Skeletal muscle cell (primary cell): ENCODE measurements around the gene ATXN7L3.

Source experiments
- DNase-seq: peaks from one replicate; pipeline ENCODE4 v3.0.0-alpha.2; 2010; ENCODE audit warnings: low read depth
- H3K4me3 ChIP-seq: 2 replicates; pipeline ENCODE4 v1.5.1; 2011; ENCODE audit warnings: low read depth, mild to moderate bottlenecking, control low read depth, low read length, moderate library complexity

Gene ATXN7L3

DNA sequence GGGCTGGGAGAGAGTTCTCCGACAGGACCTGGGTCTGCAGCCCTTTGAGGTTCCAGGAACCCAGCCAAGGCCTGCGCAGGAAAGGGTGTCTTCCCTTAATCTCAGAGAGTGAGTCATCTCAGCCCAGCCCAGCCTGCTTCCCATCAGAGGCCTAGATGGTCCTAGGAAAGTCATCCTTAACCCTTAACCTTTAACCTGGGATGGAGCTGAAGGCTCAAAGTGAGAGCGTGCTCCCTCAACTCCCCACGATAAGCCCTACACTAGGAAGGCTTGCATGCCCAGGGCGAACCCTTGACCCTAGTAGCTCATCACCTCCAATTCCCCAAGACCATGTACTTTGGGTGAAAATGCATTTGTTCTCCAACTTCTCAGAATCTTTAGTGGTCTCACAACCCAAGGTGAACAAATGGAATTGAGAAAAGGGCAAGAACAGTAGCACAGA, 4.8 kb upstream of the ATXN7L3 start:
- H3K4me3 ChIP-seq: no peak overlapping the region
- DNase-seq: no peak

DNA sequence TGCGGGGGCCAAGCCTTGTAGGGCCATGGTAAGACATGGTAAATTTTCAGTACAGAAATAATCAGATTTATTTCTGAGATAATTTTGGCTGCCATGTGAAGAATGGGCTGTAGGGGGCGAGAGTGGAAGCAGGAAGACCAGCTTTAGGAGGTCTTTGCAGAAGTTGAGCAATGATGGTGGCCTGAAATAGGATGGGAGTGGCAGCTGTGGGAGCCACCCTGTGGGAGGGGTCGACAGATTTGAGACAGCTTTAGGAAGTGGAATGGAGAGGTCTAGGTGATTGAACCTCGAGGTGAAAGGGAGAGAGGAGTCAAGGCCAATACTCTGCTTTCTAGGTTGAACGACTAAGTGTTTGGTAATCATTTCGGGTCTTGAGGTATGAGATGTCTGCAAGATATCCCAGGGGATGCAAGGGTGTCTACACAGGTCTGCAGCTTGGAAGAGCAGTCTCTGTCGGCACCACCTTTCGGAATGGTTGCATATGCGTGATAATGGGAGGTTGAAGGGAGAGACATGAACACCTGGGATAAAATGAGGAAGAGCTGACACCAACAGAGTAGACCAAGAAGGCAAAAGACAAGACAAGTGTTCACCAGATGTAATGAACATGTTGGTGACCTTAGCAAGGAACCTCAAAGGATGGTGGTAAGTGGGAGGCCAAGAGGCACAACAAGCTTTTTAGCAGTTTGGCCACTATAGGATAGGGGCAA, 4.2 kb upstream of the ATXN7L3 start:
- H3K4me3 ChIP-seq: no peak overlapping the region
- DNase-seq: no peak

DNA sequence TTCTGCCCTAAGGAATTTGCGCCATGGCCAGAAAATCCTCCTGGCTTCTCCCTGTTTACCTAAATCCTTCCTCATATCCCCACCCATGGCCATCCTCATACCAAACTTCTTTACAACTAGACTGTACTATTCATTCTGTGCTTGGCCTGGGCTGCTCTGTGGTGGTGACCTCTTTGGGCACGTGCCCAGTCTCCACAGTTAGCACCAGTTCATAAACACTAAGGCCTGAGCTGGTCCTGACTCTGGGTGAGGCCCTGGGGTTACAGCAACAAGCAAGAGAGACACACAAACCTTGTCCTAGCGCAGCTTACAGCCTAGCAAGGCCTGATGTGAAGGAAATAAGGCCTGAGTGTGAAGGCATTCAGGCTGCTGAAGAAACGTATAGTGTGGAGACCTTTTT, 3.1 kb upstream of the ATXN7L3 start:
- no peak for DNase-seq
- H3K4me3 ChIP-seq: no peak overlapping the region

GRCh38 chr17:44200478-44201155, 933 bp upstream of the ATXN7L3 start:
- no peak for DNase-seq
- peak overlapping the region; percentile 68 for H3K4me3 ChIP-seq

GRCh38 chr17:44198721-44199552, 747 bp downstream of the ATXN7L3 start:
- DNase-seq: no peak
- H3K4me3 ChIP-seq: peak overlapping the region; percentile 74

GRCh38 chr17:44197980-44198720, 1.5 kb downstream of the ATXN7L3 start:
- DNase-seq: no peak
- H3K4me3 ChIP-seq: peak overlapping the region; percentile 74

DNA sequence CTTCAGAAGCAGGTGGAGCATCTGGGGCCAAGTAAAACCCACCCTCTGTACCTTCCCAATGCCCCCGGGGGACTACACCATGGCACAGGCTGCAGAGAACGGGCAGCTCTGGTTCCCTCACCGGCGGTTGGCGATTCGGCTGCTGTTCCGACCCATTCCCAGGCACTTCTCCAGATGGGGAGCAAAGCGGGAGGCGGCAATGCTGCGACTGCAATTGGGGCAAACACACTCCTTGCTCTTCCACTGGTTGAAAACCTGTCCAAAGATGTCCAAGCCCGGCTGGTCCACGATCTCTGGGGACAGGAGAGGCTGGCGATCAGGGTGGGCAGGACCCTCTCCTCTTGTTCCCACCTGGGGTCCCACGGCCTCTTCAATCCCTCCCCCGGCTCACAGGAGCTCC, 2.6 kb downstream of the ATXN7L3 start:
- H3K4me3 ChIP-seq: no peak overlapping the region
- no peak for DNase-seq

DNA sequence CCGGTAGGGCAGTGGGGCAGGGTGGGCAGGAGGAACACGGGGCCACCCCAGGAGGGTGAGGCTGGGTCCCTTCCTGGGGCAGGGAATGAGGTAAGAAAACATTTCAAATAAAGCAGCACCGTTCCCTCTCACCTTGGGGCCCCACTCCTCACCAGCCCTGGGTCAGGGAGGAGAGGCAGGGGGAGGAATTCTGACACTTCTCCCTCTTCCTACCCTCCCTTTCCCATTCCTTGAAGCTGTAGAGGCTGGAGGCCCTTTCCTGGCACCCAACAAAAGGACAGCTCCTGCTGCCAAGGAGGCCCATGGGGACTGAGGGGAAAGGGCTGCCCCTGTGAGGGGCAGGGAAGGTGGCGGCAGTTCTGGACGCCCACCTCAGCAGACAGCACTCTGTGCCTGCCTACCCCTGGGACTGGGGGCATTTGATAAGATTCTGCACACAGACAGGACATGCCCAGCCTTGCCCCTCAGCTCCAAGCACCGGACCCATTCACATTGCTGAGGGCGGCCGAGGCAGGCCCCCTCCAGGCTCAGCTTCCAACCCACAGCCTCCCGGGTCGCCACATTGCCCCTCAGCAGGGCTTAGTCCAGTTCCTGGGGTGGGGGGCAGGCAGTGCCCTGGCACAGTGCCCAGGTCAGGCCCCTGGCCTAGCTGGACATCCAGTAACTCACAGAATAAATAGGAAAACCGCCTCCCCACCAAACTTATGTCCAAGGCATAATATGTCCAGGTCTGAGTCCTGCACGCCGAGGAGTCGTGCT, 6.2 kb downstream of the ATXN7L3 start:
- no peak for DNase-seq
- no peak overlapping the region for H3K4me3 ChIP-seq

DNA sequence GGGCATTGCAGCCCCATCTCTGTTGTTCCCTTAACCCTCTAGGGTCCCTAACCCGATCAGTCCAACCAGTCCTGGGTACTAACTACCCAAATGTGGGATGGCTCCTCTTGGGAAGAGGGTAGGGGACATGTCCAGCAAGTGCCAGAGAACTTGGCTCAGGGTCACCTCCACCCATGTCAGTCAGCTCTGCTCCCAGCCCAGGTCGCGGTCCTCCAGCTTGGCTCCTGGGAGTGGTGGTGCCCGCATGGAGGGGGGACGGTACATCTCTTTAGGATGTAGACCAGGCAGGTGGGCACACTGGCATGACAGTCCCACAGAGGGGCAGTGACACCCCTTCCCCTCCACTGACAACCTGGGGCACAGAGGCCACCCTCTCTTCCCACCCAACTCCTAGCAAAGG, 6.9 kb downstream of the ATXN7L3 start:
- DNase-seq: no peak
- H3K4me3 ChIP-seq: no peak overlapping the region

- H3K4me3 ChIP-seq: no peak overlapping the region
- DNase-seq: no peak
These were observed 7.7 kb downstream of the ATXN7L3 start for GRCh38 chr17:44191941-44192496.

- H3K4me3 ChIP-seq: no peak overlapping the region
These were observed 8.3 kb downstream of the ATXN7L3 start for GRCh38 chr17:44191369-44191768.

DNA sequence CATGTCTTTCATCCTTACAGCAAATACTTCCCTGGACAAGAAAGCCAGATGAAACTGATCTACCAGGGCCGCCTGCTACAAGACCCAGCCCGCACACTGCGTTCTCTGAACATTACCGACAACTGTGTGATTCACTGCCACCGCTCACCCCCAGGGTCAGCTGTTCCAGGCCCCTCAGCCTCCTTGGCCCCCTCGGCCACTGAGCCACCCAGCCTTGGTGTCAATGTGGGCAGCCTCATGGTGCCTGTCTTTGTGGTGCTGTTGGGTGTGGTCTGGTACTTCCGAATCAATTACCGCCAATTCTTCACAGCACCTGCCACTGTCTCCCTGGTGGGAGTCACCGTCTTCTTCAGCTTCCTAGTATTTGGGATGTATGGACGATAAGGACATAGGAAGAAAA, 9.2 kb downstream of the ATXN7L3 start:
- H3K4me3 ChIP-seq: no peak overlapping the region
- no peak for DNase-seq

More at GRCh38 chr17:44191369-44191768, 8.3 kb downstream of the ATXN7L3 start:
- DNase-seq: no peak

DNA sequence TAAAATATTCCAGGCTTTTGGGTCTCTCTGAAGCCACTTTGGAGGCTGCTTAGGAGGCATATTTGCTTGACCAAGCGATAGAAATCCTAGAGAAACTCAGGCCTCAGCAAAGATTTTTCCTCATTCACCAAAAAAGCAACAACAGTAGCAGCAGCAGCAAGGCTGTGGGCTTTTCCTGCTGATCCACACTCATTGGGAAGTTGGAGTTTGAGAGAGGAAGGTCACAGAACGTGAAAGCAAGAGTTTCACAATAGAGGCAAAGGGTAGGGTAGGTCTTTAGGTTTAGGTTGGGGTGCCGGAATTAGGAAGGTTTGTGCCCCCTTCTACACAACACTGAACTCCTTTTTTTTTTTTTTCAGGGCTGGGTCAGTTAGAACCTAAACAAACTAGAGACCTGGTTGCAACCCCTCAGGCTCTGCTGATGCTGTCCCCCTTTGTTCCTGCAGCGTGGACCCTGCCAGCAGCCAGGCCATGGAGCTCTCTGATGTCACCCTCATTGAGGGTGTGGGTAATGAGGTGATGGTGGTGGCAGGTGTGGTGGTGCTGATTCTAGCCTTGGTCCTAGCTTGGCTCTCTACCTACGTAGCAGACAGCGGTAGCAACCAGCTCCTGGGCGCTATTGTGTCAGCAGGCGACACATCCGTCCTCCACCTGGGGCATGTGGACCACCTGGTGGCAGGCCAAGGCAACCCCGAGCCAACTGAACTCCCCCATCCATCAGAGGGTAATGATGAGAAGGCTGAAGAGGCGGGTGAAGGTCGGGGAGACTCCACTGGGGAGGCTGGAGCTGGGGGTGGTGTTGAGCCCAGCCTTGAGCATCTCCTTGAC, 10.9 kb downstream of the ATXN7L3 start:
- no peak for DNase-seq
- no peak overlapping the region for H3K4me3 ChIP-seq

DNA sequence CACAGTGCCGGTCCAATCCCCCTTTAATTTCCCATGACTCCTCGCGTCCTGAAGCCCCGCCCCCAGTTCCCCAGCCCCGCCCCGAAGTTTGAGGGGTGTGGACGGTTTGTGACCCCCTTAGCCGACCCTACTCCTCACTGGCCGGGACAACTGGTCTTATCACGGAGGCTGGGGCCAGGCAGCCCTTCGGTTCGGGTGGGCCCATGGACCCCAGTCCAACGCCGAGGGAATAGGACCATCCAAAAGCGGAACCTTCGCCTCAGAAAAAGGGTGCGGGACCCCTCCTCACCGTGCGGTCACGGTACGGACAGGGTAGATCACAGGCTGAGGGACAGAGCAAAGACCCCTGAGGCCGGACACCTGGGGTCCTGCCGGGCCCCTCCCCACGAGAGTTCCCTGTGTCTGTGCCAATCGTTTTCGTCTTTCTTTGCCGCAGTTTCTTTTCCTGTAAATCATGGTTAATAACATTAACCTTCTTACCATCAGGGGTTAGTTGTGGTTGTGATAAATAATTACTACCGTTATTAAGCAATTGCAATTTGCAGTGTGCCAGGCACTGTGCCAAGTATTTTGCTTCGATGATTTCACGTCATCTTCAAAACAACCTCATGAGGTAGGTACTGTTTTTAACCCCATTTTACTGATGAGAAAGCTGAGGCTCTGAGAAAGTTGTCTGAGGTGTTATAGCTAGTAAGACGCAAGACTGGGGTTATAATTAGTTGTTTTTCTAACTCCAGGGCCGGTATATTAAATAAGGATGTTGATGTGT, 12.4 kb downstream of the ATXN7L3 start:
- DNase-seq: no peak
- H3K4me3 ChIP-seq: peak overlapping the region; percentile 85

GRCh38 chr17:44186307-44187130, 13.2 kb downstream of the ATXN7L3 start, which contains the start of gene TMUB2:
TMUB2 (plus strand) TSS chr17:44186972; CDS start chr17:44187709, 737 bp downstream.
- H3K4me3 ChIP-seq: peak within 1 kb of the TSS; percentile 94
- DNase-seq: peak; percentile 97

- H3K4me3 ChIP-seq: no peak overlapping the region
- no peak for DNase-seq
These were observed 15.4 kb downstream of the ATXN7L3 start for GRCh38 chr17:44184212-44184810.
